Ishikawa (cell line): Measurements from ENCODE around the gene NCOA1.

ENCODE experiments used
- CEBPB ChIP-seq: IDR thresholded peaks from 2 replicates; pipeline ENCODE4 v1.6.1; 2012
- CREB1 ChIP-seq: IDR thresholded peaks from 2 replicates; pipeline ENCODE4 v1.6.1; 2012; ENCODE audit warnings: low read depth
- EGR1 ChIP-seq: IDR thresholded peaks from 2 replicates; pipeline ENCODE4 v1.6.1; 2012
- EP300 ChIP-seq: IDR thresholded peaks from 2 replicates; pipeline ENCODE4 v1.6.1; 2012; ENCODE audit warnings: borderline replicate concordance
- FOXM1 ChIP-seq: IDR thresholded peaks from 2 replicates; pipeline ENCODE4 v1.6.1; 2012; ENCODE audit warnings: low read depth, borderline replicate concordance
- NFIC ChIP-seq: IDR thresholded peaks from 2 replicates; pipeline ENCODE4 v1.6.1; 2012
- RAD21 ChIP-seq: IDR thresholded peaks from 2 replicates; pipeline ENCODE4 v1.6.1; 2012; ENCODE audit warnings: low read depth
- TAF1 ChIP-seq: IDR thresholded peaks from 2 replicates; pipeline ENCODE4 v1.6.1; 2012; ENCODE audit warnings: low read depth, mild to moderate bottlenecking
- TCF12 ChIP-seq: IDR thresholded peaks from 2 replicates; pipeline ENCODE4 v1.6.1; 2012; ENCODE audit warnings: low read depth
- TEAD4 ChIP-seq: IDR thresholded peaks from 2 replicates; pipeline ENCODE4 v1.6.1; 2012
- YY1 ChIP-seq: IDR thresholded peaks from 2 replicates; pipeline ENCODE4 v1.6.1; 2012; ENCODE audit warnings: low read depth
- ZBTB7A ChIP-seq: IDR thresholded peaks from 2 replicates; pipeline ENCODE4 v1.6.1; 2012; ENCODE audit warnings: low read depth
- TF ChIP-seq, protein P1 (sequence below): IDR thresholded peaks from 2 replicates; pipeline ENCODE4 v1.6.1; 2012
- TF ChIP-seq, protein P2 (sequence below): IDR thresholded peaks from 2 replicates; pipeline ENCODE4 v1.6.1; 2012
- TF ChIP-seq, protein P3 (sequence below): IDR thresholded peaks from 2 replicates; pipeline ENCODE4 v1.6.1; 2012; ENCODE audit warnings: low read depth, mild to moderate bottlenecking

NCOA1 gene

DNA sequence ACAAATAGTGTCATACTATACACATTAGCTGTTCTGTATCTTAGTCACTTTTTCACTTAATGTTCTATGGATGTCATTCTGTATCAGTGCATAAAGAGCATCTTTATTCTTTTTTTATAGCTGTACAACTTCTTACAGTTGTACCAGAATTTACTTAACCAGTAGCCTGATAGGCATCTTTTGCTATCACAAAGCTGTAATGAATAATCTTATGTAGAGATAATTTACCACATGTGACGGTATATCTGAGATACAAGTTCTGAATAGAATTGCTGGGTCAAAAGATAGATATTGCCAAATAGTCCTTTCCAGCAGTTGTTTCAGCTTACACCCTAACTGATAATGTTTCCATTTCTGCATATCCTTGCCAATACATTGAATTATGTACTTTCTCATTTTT, 232.1 kb downstream of the NCOA1 start:
- TF ChIP-seq TEAD4 (no peak), ZBTB7A (no peak)

DNA sequence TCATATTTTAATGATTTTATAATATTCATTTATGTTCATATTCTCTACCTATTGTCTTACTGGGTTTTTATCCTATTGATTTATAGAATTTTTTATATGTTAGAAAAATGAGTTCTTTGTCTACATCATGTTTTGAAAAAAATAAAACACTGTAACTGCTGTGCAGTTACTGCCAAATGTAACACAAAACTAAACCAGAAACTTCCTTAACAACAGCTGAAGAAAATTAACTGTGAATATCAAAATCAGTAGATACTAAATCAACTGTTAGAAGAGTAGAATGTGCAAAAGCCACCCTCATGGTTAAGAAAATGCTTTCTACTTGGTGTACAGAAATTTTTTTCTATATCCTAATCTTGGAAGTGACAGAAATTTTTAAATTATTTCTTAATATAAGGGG, 232.6 kb downstream of the NCOA1 start:
- TF ChIP-seq TCF12 (no peak), EGR1 (no peak), YY1 (no peak)
- TF ChIP-seq, protein P1, sequence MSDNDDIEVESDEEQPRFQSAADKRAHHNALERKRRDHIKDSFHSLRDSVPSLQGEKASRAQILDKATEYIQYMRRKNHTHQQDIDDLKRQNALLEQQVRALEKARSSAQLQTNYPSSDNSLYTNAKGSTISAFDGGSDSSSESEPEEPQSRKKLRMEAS, result no peak

DNA sequence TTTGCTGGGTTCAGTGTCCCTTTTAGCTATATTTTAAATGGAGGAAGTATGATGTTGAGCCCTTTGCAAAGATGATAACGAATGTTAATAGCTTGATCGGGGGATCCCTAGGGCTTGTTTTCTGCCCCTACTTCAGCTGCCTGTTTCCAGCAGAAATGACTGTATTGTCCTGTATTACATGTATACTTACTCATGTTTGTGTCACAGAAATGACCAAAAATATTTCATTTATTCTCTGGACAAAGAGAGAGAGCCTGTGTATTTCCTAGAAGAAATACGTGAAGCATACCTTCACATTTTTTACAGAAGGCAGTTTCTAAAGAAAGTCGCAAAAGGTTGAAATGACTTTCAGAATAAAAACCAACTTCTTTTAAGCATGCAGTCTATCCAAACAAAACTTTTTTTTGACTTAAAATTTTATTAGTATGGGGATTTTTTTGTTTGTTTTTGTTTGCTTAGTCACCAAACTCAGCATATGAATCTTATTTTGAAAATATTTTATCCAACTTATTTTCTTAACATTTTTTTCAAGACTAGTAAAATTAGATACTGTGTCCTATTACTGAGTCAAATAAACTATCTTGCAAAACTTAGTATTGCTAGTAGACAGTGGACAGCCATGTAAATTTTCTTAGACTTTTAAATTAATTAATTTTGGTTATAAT, 233.2 kb downstream of the NCOA1 start:
- TF ChIP-seq EGR1, result no peak
- TF ChIP-seq, protein P2, sequence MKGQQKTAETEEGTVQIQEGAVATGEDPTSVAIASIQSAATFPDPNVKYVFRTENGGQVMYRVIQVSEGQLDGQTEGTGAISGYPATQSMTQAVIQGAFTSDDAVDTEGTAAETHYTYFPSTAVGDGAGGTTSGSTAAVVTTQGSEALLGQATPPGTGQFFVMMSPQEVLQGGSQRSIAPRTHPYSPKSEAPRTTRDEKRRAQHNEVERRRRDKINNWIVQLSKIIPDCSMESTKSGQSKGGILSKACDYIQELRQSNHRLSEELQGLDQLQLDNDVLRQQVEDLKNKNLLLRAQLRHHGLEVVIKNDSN, result no peak
- TF ChIP-seq RAD21, result no peak
- no peak for TF ChIP-seq EP300
- TF ChIP-seq YY1, result no peak
- no peak for TF ChIP-seq TCF12
- no peak for TF ChIP-seq FOXM1

DNA sequence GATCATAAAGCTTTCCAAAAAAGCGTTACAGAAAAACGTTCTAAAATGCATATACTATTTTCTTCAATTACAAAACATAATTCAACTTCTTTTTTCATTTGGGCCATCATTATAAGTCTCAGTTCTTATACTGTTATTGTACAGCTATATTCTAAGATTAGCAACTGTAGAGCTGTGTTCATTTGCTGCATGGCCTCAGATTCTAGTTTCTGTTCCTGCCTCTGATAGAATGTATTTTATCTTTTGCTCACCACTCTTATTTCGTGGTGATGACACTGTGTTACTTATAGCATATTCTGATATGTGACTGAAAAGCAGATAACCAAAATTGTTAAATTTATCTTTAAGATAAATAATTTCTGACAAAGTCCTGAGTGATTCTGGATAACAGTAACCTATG, 234.9 kb downstream of the NCOA1 start:
- TF ChIP-seq RAD21, result no peak
- TF ChIP-seq CREB1, result no peak

DNA sequence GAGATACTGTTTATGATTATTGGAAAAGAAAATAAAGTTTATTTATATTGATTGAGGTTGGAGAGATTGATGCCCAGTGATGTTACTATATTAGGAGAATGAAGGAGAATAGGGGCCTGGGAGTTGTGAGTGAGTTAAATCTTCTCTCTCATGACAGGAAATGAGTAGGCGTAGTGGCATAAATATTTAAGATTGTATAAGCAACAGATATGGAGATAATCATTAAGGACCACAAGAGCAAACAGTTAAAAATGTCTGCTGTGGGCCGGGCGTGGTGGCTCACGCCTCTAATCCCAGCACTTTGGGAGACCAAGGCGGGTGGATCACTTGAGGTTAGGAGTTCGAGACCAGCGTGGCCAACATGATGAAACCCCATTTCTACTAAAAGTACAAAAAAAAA, 239.4 kb downstream of the NCOA1 start:
- no peak for TF ChIP-seq EP300
- TF ChIP-seq, protein P3, sequence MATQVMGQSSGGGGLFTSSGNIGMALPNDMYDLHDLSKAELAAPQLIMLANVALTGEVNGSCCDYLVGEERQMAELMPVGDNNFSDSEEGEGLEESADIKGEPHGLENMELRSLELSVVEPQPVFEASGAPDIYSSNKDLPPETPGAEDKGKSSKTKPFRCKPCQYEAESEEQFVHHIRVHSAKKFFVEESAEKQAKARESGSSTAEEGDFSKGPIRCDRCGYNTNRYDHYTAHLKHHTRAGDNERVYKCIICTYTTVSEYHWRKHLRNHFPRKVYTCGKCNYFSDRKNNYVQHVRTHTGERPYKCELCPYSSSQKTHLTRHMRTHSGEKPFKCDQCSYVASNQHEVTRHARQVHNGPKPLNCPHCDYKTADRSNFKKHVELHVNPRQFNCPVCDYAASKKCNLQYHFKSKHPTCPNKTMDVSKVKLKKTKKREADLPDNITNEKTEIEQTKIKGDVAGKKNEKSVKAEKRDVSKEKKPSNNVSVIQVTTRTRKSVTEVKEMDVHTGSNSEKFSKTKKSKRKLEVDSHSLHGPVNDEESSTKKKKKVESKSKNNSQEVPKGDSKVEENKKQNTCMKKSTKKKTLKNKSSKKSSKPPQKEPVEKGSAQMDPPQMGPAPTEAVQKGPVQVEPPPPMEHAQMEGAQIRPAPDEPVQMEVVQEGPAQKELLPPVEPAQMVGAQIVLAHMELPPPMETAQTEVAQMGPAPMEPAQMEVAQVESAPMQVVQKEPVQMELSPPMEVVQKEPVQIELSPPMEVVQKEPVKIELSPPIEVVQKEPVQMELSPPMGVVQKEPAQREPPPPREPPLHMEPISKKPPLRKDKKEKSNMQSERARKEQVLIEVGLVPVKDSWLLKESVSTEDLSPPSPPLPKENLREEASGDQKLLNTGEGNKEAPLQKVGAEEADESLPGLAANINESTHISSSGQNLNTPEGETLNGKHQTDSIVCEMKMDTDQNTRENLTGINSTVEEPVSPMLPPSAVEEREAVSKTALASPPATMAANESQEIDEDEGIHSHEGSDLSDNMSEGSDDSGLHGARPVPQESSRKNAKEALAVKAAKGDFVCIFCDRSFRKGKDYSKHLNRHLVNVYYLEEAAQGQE, result no peak
- no peak for TF ChIP-seq RAD21
- TF ChIP-seq, protein P2, result no peak
- no peak for TF ChIP-seq NFIC
- no peak for TF ChIP-seq CREB1
- no peak for TF ChIP-seq EGR1
- TF ChIP-seq TCF12, result no peak
- no peak for TF ChIP-seq ZBTB7A
- TF ChIP-seq TEAD4, result no peak
- TF ChIP-seq, protein P1, result no peak
- TF ChIP-seq TAF1, result no peak
- TF ChIP-seq YY1, result no peak
- no peak for TF ChIP-seq CEBPB

DNA sequence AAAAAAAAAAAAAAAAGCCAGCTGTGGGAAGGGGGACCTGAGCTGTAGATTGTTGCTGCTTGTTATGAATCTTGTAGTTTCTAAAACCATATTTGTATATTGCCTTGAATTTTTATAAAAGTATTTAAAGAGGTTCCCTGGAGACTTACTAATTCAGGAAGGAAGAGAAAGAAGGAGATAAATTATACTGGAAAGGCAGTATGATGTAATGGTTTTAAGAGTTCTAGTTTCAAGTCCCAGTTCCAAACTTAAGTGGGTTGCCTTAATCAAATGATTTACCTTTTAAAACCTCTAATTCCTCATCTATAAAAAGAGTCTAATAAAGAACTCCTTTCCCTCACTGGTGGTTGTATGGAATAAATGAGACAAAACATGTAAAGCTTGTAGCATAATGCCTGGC, 240.0 kb downstream of the NCOA1 start:
- no peak for TF ChIP-seq EP300
- TF ChIP-seq TCF12, result no peak
- no peak for TF ChIP-seq YY1
- TF ChIP-seq TEAD4, result no peak
- TF ChIP-seq, protein P2, result no peak
- TF ChIP-seq NFIC, result no peak
- no peak for TF ChIP-seq TAF1
- no peak for TF ChIP-seq CEBPB
- TF ChIP-seq, protein P1, result no peak
- TF ChIP-seq, protein P3, result no peak
- TF ChIP-seq ZBTB7A, result no peak
- TF ChIP-seq CREB1, result no peak
- TF ChIP-seq RAD21, result no peak
- TF ChIP-seq FOXM1, result no peak
- TF ChIP-seq EGR1, result no peak
